HG03342 (cell line): ENCODE data around the gene SUN5.
"Not testable (repeated sequence)": the region's sequence is repeated elsewhere in the genome, so short reads cannot be mapped to it uniquely, and the experiment has no call there.

Experiments used
- ATAC-seq: cut with Tn5 transposase; IDR thresholded peaks from one replicate; pipeline ENCODE4 v1.9.1; 2021; ENCODE audit warnings: mild to moderate bottlenecking, moderate library complexity; ENCODE audit not compliant: unreplicated experiment

The SUN5 gene

GRCh38 chr20:32965581-32966373 lies 38.5 kb downstream of the SUN5 start:
- no peak for ATAC-seq

GRCh38 chr20:32965115-32965514 lies 39.1 kb downstream of the SUN5 start:
- no peak for ATAC-seq

DNA sequence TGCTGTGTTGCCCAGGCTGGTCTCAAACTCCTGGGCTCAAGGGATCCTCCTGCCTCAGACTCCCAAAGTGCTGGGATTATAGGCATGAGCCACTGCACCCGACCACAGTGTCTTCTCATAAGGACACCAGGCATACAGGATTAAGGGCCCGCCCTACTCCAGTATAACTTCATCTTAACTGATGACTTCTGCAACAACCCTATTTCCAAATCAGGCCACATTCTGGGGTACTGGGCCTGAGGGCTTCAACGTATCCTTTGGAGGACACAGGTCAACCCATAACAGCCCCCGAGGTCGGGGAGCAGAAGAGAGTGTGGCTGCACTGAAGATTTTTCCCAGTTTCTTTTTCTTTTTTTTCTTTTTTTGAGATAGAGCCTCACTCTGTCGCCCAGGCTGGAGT lies 39.7 kb downstream of the SUN5 start:
- no peak for ATAC-seq

GRCh38 chr20:32963176-32963575 lies 41.1 kb downstream of the SUN5 start:
- no peak for ATAC-seq

GRCh38 chr20:32962646-32963045 lies 41.6 kb downstream of the SUN5 start:
- ATAC-seq = not testable (repeated sequence)

GRCh38 chr20:32962053-32962452 lies 42.2 kb downstream of the SUN5 start:
- ATAC-seq = no peak

- no peak for ATAC-seq
Measured at GRCh38 chr20:32960849-32961731, 43.1 kb downstream of the SUN5 start.

DNA sequence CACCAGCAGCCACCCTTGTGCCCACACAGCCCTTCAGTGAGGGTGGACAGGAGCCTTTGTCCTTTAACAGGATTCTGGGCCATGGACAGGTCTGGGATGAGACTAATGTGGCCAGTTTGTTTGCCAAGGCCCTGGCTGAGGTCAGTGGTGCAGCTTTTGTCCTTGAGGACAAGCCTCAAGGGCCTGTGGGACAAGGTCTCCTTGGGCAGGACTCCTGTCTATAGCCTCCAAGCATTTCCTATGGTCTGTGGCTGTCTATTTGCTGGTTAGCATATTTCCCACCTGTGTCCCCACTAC lies 44.1 kb downstream of the SUN5 start:
- ATAC-seq = no peak

DNA sequence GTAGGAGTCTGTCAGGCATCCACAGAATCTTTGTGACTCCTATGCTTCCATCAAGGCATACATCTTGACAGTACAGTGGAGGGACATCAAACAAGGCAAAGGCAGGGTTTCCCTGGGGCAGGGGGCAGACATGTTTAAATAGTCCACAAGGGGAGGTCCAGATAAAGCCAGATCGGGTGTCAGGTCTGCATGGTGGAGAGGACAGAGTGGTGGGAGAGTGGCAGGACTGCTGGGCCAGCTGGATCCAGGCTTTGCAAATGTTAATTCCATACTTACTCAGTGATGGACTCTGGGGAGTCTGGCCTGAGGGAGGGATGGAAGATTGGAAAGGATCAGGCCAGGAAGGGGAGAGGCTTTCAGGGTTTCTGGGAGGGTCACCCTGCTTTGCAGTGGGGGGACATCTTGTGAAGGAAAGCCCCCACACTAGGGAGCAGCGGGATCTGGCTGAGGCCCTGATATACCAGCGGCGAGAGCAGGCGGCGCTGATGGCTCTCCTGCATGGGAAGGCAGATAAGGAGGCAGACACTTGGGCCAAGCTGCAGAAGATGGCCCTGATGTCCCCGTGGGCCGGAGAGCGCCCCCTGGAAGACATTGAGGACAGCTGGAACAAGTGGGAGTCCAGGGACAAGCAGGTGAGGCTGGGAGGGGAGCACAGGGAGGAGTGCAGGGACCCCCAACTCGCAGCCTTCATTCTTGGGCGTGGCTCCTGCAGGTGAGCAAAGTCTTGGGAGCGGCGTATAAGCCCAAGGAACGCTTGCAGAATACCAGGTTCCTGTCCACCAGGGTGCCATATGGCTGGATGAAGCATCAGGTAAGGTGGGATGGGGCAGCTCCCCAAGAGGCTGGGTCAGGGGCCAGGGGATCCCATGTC lies 44.6 kb downstream of the SUN5 start:
- no peak for ATAC-seq

DNA sequence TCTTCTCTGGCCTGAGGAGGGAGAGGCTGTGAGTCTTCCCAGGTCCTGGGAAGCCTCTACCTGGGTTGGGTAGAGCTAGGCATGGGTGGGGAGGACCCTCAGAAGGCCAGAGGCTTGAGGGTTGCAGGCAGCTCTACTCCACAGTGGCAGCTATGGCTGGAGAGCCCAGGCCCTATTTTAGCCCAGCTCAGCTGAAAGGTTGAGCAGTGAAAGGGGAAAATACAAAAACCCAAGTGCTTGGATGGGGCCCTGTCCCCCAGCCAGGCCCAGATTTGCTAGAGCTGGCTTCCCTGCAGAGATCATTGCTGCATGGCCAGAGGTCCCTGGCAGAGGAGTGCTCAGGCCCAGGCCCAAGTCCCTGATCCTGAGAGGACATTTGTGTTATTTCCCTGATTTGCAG lies 45.7 kb downstream of the SUN5 start:
- no peak for ATAC-seq

DNA sequence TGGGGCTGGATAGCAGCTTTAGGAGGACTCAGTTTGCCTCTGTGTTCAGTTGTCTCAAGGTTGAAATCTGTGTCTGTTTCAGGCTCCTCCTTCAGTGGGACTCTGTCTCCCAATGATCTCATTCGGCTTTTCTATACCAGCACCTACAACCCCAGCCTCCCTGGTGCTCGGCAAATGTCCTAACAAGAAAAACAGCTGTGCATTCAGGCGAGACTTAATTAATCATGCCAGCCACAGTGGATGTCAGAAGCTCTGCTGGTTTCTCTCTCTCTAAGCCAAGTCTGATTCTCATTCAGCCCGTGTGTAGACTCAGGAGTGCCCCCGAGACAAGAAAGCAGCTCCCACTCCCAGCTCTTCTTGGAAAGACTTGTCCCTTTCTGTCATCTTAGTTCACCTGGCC lies 46.8 kb downstream of the SUN5 start:
- ATAC-seq = no peak

DNA sequence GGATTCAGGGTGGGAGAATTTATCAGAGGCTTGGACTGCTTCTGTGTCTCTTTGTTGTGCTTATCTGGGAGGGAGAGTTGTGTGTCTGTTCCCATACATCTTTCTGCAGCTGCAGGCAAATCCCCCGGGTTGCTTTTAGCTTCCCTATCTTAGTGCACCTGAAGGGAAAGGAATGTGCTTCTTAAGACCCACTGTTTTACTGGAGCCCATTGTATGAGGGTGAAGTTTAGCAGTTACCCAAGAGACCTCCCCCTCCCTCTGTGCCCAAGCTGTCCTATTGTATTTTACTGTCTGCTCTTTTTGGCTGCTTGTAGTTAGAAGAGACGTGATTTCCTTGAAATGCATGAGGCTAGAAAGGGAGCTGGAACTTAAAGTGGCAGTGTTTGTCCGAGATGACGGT lies 53.7 kb downstream of the SUN5 start:
- ATAC-seq = not testable (repeated sequence)

DNA sequence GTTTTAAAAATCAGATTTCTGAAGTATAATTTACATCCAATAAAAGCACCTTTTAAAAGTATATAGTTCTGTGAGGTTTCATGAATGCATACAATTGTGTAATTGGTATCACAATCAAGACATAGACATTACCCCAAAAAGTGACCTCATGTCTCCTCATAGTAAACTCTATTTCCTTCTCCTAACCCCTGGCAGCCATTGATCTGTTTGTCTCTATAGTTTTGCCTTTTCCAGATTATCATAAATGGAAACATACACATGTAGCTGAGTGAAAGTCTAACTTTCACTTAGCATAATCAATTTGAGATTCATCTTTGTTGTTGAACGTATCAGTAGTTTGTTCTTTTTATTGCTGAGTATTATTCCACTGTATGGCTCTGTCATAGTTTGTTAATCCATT lies 57.6 kb downstream of the SUN5 start:
- ATAC-seq = no peak

GRCh38 chr20:32945710-32946221 lies 58.5 kb downstream of the SUN5 start:
- ATAC-seq = no peak

- no peak for ATAC-seq
Measured at GRCh38 chr20:32943490-32944052, 60.7 kb downstream of the SUN5 start.

DNA sequence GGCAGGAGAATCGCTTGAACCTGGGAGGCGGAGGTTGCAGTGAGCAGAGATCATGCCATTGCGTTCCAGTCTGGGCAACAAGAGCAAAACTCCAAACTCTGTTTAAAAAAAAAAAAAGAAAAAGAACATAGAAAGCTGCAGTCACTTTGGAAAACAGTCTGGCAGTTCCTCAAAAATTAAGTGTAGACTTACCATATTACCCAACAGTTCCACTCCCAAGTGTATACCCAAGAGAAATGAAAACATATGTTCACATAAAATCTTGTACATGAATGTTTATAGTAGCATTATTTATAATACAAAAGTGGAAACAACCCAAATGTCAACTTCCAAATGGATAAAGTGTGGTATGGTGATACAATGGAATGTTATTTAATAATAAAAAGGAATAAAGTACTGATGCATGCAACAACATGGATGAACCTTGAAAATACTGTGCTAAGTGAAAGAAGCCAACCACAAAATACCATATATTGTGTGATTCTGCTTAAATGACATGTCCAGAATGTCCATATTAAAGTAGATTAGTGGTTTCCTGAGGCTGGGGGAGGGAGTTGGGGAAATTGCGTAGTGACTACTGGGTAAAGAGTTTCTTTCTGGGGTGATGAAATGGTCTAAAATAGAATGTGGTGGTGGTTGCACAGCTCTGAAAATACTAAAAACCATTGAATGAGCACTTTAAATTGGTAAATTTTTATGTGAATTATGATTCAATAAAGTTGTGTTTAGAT lies 62.9 kb downstream of the SUN5 start:
- ATAC-seq = no peak

DNA sequence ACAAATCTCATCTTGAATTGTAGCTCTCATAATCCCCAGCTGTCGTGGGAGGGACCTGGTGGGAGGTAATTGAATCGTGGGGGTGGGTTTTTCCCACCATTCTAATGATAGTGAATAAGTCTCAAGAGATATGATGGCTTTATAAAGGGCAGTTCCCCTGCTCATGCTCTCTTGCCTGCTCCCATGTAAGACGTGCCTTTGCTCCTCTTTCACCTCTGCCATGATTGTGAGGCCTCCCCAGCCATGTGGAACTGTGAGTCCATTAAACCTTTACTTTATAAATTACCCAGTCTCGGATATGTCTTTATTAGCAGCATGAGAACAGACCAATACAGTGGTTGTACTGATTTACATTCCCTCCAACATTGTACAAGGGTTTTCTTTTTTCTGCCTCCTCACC lies 69.7 kb downstream of the SUN5 start:
- ATAC-seq = no peak
